GM21786 (cell line): Measurements from ENCODE around the gene SLC25A12.
"Not testable (repeated sequence)": the region's sequence is repeated elsewhere in the genome, so short reads cannot be mapped to it uniquely, and the experiment has no call there.

Source experiments
- ATAC-seq: cut with Tn5 transposase; IDR thresholded peaks from one replicate; pipeline ENCODE4 v1.9.1; 2021; ENCODE audit not compliant: unreplicated experiment

The SLC25A12 gene

DNA sequence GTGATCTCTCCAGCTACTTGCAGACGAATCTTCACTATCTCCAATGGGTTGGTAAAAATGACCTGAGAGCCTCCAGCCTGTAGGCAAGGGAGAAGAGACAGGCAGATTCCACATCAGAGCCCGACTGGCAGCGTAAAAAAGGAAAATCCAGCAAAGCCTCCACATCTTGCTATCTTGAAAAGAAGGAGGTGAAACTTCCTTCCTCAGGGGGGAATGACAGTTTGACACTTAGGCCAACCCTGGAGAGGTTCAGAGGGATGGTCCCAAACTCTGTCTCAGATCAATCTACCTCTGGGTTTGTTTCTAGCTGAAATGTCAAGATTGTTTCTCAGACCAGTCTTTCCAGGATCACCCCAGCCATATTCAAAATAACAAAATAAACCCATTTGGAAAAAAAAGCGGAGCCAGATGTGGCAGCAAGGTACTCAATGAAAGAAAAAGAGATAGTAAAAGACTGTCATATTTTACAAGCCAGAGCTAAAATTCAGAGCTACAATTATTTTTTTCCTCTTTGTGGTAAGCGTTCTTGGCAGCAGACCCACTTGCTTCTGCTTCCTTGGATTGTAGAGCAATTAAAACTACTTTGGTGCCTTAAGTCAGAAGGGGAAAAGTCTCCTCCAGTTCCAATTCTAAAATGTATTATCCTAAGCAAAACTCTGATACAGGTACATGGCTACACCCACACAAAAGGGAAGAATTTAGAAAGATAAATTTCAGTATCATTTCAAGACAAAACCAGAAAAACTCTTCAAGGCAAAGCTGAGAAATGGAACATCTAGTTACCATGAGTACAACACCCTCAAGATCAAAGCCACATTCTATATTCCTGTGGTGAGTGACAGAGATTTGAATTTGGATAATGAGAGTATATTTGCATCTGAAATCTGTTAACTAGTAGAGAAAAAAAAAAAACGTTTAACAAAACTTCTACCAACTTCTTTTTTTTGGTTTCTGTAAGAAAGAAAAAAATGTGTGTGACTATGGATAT, 100.1 kb downstream of the SLC25A12 start:
- no peak for ATAC-seq

DNA sequence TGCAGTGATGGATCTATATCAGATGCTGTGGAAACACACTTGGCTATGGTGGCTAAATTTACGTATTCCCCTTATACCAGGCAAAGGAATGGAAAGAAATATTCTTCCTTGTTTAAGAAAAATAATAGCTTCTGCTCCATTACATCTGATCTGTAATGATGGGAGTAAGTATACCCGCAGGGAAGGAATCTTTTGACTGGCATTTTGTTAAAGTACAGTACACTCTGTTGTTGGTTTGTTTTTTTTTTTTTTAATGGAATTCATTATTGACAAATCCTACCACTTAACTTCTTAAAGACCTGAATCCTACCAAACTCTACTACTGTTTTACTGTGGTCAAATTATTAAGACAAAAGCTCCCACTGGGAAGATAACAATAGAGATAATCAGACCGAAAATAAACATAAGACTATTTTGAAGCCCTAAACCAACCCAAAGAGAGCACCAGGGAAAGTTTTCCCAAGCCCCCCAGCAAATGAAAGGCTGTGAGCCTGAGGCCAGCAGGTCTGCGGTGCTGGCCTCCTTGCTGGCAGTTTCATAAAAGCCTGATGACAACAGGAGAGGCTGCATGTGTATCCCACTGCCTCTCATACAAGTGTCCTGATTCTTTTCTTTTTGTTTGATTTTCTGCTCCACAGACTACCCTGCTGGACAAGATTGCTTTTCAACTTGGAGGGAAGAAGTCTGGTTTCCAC, 101.0 kb downstream of the SLC25A12 start:
- ATAC-seq, result no peak

DNA sequence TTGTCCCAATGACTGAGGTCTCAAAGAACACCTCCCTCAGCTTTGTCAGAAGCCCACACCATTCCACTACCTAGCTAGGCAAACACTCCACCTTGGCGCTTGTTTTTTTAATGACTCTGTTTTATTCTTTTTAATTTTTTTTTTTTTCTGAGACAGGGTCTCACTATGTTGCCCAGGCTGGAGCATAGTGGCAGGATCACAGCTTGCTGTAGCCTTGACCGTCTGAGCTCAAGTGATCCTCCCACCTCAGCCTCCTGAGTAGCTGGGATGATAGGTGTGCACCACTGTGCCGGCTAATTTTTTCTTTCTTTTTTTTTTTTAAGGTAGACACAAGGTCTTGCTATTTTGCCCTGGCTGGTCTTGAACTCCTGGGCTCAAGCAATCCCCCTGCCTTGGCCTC, 101.9 kb downstream of the SLC25A12 start:
- ATAC-seq, result no peak

DNA sequence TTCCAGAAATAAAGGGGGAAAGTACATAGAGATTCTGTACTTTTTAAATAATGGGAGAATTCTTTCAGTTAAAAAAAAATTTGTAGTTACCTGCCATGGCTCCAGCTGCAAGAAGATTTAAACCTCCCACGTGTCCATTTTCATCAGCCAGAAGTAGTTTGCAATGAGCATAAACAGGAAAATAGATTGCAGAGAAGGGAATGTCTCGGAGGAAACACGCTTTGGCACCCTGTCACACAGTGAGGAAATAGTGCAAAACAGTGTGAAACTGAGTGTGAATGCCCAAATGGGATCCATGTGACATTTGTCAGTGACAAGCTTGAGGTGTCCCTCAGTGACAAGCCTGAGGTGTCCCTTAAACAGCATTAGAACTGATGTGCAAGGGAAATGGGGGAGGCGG, 102.7 kb downstream of the SLC25A12 start:
- no peak for ATAC-seq

DNA sequence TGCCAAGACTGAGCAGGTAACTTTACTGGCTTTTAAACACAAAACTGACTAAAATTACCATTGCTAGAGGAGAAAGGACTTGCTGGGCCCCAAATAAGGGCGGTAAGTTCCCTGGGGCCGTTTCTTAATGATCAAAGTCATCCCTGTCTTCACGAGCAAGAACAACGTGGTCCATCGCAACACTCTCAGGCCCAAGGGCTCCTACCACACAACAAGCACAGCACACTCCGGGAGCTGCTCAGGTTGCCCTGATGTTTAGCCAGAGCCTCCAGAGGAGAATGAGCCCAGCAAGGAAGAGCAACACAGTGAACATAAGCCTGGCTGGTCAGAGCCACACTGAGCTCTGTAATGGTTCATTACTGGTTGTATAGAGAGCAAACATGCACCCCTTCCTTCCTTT, 104.1 kb downstream of the SLC25A12 start:
- ATAC-seq, result no peak

DNA sequence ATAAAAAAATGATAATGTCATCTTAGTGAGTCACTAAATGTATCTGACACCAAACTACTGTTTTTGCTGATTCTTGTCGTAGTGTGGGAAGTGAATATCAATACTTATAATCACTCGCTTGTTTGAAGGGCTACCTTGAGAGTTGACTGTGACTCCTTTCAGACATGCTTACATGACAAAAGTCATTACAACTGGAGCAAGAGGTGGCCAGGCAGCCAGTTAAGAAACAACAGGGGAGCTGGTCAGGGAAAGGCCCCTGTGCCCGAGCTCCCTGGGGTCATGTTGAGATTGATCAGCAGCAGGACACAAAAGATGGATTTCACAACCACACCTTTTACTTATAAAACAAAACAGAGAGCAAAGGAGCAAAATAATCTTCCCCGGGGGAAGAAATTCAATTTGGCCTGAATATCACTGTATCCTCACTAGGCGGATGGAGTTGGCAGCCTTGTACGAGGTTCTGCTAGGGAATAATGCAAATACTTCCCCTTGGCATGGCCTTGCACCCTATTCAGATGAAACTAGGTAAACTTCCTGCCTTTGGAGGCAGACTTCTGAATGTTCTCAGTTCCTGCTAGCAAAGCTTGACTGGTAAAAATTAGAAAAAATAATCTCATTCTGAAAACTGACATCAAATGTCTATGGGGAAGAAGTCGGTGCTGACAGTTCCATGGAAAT, 105.6 kb downstream of the SLC25A12 start:
- no peak for ATAC-seq

DNA sequence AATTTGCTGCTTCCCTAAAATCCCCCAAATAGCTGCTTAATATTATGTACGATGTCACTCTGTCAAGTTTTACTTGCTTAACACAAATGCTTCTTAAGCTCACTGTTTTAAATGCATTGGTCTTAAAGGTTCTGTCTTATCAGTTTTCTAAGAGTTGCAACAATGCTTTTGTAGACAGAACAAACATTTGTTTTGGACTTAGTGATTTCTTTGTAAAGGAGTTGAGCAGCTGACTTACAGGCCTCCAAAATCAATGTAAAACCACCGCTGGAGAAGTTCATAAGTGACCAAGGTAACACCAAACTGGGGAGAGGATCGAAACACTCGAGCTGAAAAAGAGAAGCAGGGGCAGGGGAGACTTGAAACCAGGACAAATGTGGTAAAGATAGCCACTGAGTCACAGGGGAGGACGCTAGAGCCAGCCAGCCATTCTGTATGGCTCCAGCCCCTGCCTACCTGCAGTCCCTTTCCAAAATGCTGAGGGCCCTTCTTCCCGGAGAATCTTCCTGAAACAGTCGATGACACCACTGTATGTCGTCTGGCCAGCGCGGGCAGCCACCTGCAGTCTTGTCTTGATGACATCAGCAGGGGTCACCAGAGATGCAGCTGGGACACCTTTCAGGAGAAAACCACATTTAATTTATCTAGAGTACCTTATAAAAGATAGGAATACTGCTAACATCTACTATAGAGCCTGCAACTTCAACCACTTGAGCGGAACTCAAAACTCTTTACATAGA, 106.5 kb downstream of the SLC25A12 start:
- no peak for ATAC-seq

DNA sequence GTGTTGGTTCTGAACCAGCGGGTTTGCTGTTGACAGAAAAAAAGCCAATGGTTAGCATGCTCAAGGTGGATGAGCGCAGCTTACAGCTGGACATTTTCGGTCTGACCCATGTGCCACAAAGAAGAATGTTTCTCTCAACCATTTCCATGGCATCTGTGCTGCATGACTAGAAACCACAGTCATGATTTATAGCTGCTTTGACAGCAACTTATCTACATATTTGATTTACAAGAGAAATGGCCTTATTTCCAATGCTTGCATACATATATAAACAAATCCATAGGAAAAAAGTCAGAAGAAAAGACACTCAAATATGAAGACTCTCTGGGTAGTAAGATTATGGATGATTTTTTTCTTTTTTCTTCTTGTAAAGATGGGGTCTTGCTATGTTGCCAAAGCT, 108.6 kb downstream of the SLC25A12 start:
- ATAC-seq, result no peak

DNA sequence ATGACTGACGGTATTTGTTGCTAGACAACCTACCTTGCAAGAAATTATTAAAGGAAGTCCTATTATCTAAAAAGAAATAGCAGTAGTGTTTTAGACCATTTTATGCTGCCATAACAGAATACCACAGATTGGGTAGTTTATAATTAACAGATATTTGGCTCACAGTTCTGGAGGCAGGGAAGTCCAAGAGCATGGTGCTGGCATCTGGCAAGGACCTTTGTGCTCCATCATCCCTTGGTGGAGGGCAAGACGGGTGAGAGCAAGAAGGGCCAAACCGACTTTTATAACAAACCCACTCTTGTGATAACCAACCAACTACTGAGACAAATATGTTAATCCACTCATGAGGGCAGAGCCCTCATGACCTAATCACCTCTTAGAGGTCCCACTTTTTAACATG, 115.5 kb downstream of the SLC25A12 start:
- no peak for ATAC-seq

DNA sequence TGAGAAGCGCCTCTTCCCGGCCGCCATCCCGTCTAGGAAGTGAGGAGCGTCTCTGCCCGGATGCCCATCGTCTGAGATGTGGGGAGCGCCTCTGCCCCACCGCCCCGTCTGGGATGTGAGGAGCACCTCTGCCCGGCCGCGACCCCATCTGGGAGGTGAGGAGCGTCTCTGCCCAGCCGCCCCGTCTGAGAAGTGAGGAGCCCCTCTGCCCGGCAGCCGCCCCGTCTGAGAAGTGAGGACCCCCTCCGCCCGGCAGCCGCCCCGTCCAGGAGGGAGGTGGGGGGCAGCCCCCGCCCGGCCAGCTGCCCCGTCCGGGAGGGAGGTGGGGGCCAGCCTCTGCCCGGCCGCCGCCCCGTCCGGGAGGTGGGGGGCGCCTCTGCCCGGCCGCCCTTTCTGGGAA, 119.5 kb downstream of the SLC25A12 start:
- not testable (repeated sequence) for ATAC-seq

DNA sequence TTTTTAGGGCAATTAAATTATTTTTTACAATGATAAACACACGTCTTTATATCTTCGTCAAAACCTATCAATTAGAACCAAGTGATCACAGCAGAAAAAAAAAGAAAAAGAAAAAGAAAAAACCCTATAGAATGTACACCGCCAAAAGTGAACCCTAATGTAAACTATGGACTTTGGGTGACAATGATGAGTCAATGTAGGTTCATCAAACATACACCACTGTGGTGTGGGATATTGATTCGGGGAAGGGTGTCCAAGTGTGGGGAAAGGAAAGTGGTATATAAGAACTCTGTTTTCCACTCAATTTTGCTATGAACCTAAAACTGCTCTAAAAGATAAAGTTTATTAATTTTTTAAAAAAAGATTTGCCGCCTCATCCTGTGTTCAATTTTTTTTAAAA, 121.7 kb downstream of the SLC25A12 start:
- no peak for ATAC-seq

DNA sequence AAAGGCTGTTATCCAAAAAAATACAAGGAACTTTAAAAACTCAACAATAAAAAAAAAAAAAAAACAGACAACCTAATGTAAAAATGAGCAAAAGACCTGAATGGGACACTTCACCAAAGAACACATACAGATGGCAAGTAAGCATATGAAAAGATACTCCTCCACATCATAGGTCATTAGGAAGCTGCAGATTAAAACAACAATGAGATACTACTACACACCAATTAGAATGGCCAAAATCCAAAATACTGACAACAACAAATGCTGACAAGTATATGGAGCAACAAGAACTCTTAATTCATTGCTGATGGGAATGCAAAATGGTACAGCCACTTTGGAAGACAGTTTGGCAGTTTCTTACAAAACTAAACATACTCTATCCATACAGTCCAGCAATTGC, 122.6 kb downstream of the SLC25A12 start:
- ATAC-seq, result no peak

DNA sequence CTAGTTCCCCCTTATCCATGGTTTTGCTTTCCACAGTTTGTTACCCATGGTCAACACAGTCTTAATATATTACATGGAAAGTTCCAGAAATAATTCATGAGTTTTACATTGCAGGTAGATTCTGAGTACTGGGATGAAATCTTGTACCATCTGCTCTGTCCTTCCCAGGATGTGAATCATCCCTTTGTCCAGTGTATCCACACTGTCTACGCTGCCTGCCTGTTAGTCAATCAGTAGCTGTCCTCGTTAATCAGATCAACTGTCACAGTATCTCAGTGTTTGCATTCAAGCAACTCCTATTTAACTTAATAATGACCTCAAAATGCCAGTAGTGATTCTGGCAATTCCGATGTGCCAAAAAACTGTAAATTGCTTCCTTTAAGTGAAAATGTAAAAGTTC, 130.4 kb downstream of the SLC25A12 start:
- no peak for ATAC-seq

DNA sequence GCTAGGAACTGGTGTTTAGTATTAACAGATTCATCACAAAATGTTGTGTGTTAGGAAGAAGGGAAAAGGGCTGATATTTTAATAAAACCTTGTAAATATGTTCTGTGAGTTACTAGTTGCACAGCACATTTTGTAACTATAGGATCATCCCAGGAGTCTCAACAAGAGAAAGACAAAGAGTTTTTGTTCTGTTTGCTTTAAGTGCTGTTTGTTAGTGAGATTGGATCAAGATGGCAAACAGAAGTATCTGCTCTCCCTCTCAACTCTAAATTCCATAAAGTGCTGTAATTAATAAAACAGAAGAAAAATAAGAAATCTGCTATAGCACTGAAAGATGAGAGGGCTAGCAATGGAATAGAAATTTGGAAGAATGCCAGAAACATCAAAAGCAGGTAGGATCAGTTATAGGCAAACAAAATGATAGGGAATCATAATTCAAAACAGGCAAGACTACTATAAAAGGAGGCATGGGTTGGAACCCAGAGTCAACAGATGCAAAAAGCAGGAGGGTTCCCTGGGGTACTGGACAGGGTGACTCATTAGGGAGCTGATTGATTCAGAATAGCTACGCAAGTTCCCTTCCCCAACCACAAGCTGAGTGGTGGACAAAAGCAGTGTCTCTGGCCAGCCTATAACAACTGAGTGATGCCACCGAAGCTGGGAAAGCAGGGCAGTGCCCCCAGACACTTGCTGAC, 131.0 kb downstream of the SLC25A12 start:
- no peak for ATAC-seq

DNA sequence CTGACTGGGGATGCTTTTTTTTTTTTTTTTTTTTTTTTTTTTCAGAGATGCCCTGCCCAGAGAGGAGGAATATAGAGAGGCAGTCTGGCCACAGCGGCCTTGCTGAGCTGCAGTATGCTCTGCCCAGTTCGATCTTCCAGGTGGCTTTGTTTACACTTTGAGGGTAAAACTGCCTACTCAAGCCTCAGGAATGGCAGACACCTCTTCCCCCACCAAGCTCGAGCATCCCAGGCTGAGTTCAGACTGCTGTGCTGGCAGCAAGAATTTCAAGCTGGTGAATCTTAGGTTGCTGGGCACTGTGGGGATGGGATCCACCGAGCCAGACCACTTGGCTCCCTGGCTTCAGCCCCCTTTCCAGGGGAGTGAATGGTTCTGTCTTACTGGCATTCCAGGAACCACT, 132.9 kb downstream of the SLC25A12 start:
- not testable (repeated sequence) for ATAC-seq

DNA sequence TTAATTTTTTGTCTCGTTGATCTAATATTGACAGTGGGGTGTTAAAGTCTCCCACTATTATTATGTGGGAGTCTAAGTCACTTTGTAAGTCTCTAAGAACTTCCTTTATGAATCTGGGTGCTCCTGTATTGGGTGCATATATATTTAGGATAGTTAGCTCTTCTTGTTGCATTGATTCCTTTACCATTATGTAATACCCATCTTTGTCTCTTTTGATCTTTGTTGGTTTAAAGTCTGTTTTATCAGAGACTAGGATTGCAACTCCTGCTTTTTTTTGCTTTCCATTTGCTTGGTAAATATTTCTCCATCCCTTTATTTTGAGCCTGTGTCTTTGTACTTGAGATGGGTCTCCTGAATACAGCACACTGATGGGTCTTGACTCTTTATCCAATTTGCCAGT, 135.3 kb downstream of the SLC25A12 start:
- ATAC-seq, result not testable (repeated sequence)

DNA sequence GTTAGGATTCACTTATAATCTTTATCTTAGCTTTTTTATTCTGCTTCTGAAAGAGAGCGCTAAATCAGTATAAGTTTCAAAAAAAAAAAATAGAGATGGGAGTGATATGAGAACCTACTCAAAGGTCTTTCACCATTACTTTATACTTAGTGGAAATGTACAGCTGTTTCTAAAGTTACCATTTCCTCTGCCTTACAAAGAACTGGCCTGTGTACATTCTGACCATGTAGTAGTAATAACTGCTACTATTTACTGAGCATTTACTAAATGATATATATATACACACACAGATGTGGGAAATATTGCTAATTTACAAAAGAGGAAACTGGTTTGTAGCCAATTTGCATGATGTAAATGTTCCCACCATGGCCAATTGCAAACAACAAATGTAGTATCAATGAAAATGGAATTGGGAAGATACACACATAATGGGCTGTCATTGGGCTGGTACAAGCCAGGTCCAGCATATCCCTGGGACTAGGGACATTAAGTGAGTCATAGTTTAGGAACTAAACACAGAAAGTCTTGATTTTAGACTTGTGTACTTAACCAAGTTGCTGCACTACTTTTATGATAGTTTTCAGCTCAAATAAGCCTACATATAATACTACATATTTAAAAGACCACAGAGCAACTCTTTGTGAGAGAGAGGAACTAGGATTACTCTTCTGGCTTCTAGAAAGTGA, 139.6 kb downstream of the SLC25A12 start:
- ATAC-seq, result no peak

DNA sequence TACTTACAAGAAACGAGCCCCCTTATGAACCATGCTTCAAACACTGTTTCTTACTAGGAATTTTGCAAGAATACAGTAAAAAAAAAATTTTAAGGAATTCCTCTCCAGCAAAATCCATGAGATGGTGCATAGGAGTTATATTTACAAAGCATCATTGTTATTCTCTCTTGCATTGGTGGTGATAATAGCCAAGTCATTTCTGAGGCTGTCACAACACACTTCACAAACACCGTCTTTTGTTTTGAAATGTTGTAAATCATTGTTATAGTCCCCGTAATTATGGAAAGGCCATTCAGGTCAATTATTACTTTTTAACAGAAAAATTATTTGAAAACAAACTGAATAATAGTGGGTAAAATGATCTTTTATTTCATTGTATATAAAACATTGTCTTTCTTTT, 146.7 kb downstream of the SLC25A12 start:
- ATAC-seq, result no peak

DNA sequence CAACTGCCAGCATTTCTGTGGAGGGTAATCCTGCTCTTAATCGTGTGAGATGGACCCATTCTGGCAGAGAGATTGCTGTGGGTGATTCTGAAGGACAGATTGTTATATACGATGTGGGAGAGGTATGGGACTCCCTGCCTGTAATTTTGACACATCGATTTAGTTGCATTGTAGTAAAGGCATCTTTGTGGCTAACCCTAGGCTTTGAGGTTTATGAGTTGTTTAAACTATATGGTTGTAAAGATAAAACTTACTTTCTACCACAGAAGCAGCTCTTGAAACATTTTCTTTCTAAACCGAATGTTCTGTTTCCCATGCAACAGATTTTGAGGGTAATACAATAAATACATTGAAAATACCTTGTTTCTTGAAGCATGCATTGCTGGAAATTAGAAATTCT, 148.2 kb downstream of the SLC25A12 start:
- no peak for ATAC-seq

DNA sequence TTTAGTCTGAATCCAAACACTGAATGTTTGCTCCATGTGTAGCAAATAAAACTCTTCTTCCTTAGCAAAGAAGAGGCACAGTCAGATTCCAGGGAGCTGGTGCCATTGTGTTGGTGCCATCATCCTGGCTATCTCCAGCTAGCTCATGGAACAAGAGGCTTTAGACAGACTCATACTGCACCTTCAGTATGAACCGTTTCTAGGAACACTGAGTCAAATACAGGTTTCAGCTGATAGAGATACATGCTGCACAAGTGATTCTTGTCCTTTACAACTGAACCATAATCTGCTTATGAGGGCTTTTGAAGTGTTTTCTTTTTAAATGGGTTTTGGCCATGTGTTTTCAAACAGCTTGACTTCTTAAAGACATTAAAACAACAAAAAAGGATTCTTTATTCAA, 148.9 kb downstream of the SLC25A12 start:
- no peak for ATAC-seq
